BE2C (cell line): ENCODE measurements around the gene RNF223.

Experiments
- DNase-seq: peaks from one replicate; pipeline ENCODE4 v3.0.0-alpha.2; 2020
- H3K27me3 ChIP-seq: fragments of 250-450 bp; sonication (Bioruptor Pico); 2 replicates; pipeline ENCODE4 v1.5.1; 2020; ENCODE audit warnings: mild to moderate bottlenecking
- H3K36me3 ChIP-seq: fragments of 250-450 bp; sonication (Bioruptor Pico); 2 replicates; pipeline ENCODE4 v1.5.1; 2020; ENCODE audit warnings: mild to moderate bottlenecking
- H3K4me1 ChIP-seq: fragments of 250-450 bp; sonication (Bioruptor Pico); 2 replicates; pipeline ENCODE4 v1.5.1; 2020
- H3K4me3 ChIP-seq: 2 replicates; pipeline ENCODE4 v1.5.1; 2011; ENCODE audit warnings: low read depth, low read length
- H3K9me3 ChIP-seq: fragments of 250-450 bp; sonication (Bioruptor Pico); 2 replicates; pipeline ENCODE4 v1.5.1; 2020
- TF ChIP-seq, protein P1 (sequence below): IDR thresholded peaks from 2 replicates; pipeline ENCODE4 v1.5.1; 2012; ENCODE audit warnings: mild to moderate bottlenecking, low read depth, low read length

RNF223 gene

GRCh38 chr1:1043921-1044320 lies 30.2 kb downstream of the RNF223 start:
- peaks cover 17% of the 10 kb centered on the region for H3K27me3 ChIP-seq
- no peaks in the 10 kb centered on the region for H3K36me3 ChIP-seq
- H3K9me3 ChIP-seq = no peaks in the 10 kb centered on the region
- TF ChIP-seq, protein P1, sequence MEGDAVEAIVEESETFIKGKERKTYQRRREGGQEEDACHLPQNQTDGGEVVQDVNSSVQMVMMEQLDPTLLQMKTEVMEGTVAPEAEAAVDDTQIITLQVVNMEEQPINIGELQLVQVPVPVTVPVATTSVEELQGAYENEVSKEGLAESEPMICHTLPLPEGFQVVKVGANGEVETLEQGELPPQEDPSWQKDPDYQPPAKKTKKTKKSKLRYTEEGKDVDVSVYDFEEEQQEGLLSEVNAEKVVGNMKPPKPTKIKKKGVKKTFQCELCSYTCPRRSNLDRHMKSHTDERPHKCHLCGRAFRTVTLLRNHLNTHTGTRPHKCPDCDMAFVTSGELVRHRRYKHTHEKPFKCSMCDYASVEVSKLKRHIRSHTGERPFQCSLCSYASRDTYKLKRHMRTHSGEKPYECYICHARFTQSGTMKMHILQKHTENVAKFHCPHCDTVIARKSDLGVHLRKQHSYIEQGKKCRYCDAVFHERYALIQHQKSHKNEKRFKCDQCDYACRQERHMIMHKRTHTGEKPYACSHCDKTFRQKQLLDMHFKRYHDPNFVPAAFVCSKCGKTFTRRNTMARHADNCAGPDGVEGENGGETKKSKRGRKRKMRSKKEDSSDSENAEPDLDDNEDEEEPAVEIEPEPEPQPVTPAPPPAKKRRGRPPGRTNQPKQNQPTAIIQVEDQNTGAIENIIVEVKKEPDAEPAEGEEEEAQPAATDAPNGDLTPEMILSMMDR = no peak
- DNase-seq = no peak
- H3K4me1 ChIP-seq = peaks cover 14% of the 10 kb centered on the region
- H3K4me3 ChIP-seq = no peak overlapping the region

GRCh38 chr1:1043411-1043810 lies 30.7 kb downstream of the RNF223 start:
- TF ChIP-seq, protein P1 = no peak
- H3K4me1 ChIP-seq = peaks cover 14% of the 10 kb centered on the region
- H3K4me3 ChIP-seq = no peak overlapping the region
- DNase-seq = no peak
- no peaks in the 10 kb centered on the region for H3K9me3 ChIP-seq
- H3K27me3 ChIP-seq = peaks cover 22% of the 10 kb centered on the region
- no peaks in the 10 kb centered on the region for H3K36me3 ChIP-seq

- TF ChIP-seq, protein P1 = no peak
- no peak overlapping the region for H3K4me3 ChIP-seq
- peaks cover 25% of the 10 kb centered on the region for H3K27me3 ChIP-seq
- no peak for DNase-seq
- no peaks in the 10 kb centered on the region for H3K36me3 ChIP-seq
- peaks cover 14% of the 10 kb centered on the region for H3K4me1 ChIP-seq
- H3K9me3 ChIP-seq = no peaks in the 10 kb centered on the region
Measured at GRCh38 chr1:1042835-1043234, 31.3 kb downstream of the RNF223 start.

DNA sequence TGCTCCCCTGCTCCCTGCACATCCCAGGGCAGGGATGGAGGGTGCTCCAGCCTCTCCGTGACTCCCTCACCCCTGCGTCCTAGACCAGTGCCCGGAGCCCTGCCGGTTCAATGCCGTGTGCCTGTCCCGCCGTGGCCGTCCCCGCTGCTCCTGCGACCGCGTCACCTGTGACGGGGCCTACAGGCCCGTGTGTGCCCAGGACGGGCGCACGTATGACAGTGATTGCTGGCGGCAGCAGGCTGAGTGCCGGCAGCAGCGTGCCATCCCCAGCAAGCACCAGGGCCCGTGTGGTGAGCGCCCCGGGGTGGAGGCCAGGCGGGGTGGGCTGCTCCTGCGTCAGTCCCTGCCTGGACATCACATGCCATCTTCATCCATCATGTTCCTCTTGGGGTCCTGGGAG lies 32.2 kb downstream of the RNF223 start:
- Histone ChIP-seq H3K36me3 (no peaks in the 10 kb centered on the region), H3K9me3 (no peaks in the 10 kb centered on the region), H3K4me3 (no peak overlapping the region), H3K27me3 (peaks cover 25% of the 10 kb centered on the region), H3K4me1 (peaks cover 14% of the 10 kb centered on the region)
- TF ChIP-seq, protein P1 = no peak
- DNase-seq = no peak

GRCh38 chr1:1041092-1041523 lies 33.0 kb downstream of the RNF223 start:
- peaks cover 25% of the 10 kb centered on the region for H3K27me3 ChIP-seq
- DNase-seq = no peak
- H3K36me3 ChIP-seq = no peaks in the 10 kb centered on the region
- no peak overlapping the region for H3K4me3 ChIP-seq
- no peaks in the 10 kb centered on the region for H3K9me3 ChIP-seq
- TF ChIP-seq, protein P1 = no peak
- peaks cover 14% of the 10 kb centered on the region for H3K4me1 ChIP-seq

GRCh38 chr1:1040004-1040991 lies 33.8 kb downstream of the RNF223 start:
- TF ChIP-seq, protein P1 = peak; percentile 9; the same call in 1 of the 2 replicates
- peak; percentile 90 for DNase-seq
- H3K27me3 ChIP-seq = peaks cover 25% of the 10 kb centered on the region
- H3K9me3 ChIP-seq = no peaks in the 10 kb centered on the region
- peak overlapping the region; percentile 24; the same call in 1 of the 2 replicates for H3K4me3 ChIP-seq
- H3K36me3 ChIP-seq = no peaks in the 10 kb centered on the region
- peaks cover 14% of the 10 kb centered on the region for H3K4me1 ChIP-seq
